HEK293T (cell line): ENCODE data around the gene PANK4.
"Not testable (repeated sequence)": the region's sequence is repeated elsewhere in the genome, so short reads cannot be mapped to it uniquely, and the experiment has no call there.

ENCODE experiments used
- FOXA1 ChIP-seq: fragments of 450-650 bp; IDR thresholded peaks from 2 replicates; pipeline ENCODE4 v1.6.1; 2016; ENCODE audit warnings: mild to moderate bottlenecking
- TARDBP ChIP-seq: fragments of 450-650 bp; IDR thresholded peaks from 2 replicates; pipeline ENCODE4 v1.6.1; 2016

GRCh38 chr1:2550309-2550861 lies 24.0 kb upstream of the PANK4 start:
- not testable (repeated sequence) for TF ChIP-seq FOXA1, TARDBP
